ENCODE measurements around the gene BCL7C. TPM values are rescaled to one million over a fixed set of nuclear protein-coding genes. Genes with fewer than 3 reads are reported as not detected.
A peak's percentile ranks its signal among the peaks of the same experiment; 100 is the strongest.

The BCL7C gene
- total and polyA plus RNA-seq, 2 of the 8 experiments (the other 6 are each of a cell fraction or from before 2014, with no cell fraction given) = 8.6 to 17.2 TPM

DNA sequence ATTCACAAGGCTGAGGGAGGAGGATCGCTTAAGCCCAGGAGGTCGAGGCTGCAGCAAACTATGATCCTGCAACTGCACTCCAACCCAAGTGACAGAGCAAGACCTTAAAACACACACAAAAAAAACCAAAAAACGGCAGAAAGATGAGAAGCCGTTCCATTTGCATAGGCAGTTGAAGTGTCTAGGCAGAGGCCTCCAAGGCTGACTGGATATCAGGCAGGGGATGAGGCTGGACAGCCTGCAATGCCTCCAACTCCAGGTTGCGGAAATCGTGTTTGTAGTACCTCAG lies 27.5 kb upstream of the BCL7C start:
- H2AK5ac ChIP-seq (ENCODE audit: low read depth, low read length) = no peak overlapping the region
- H3K9me3 ChIP-seq (ENCODE audit: insufficient read depth in 2 of 2, low read depth in 1 of 2, low read length in 1 of 2) = no peaks in the 10 kb centered on the region
- no peak overlapping the region for H3K23ac ChIP-seq (ENCODE audit: insufficient read length)
- H3K4ac ChIP-seq (replicated peaks; ENCODE audit: insufficient read length, low read depth, low read length) = no peak overlapping the region
- no peaks in the 10 kb centered on the region for H3K27me3 ChIP-seq (replicated peaks in 1 of 4; ENCODE audit: control insufficient read depth in 3 of 4, extremely low read depth in 1 of 4, insufficient read depth in 3 of 4, low read length in 3 of 4)
- no peak overlapping the region for H3K14ac ChIP-seq (ENCODE audit: insufficient read length)
- no peak overlapping the region for H4K5ac ChIP-seq (ENCODE audit: insufficient read length, low read depth, low read length)
- FAIRE-seq (no peak), DNase-seq (ENCODE audit: low read depth in 1 of 2, low spot score in 2 of 2) (no peak)
- H3K23me2 ChIP-seq (ENCODE audit: low read depth, low read length) = peaks cover 8% of the 10 kb centered on the region; the same call in 1 of the 2 replicates
- peaks cover 4% of the 10 kb centered on the region for H3K79me1 ChIP-seq (ENCODE audit: low read depth, low read length)
- H3K18ac ChIP-seq (ENCODE audit: extremely low read depth, low read length) = no peak overlapping the region
- H2AFZ ChIP-seq (ENCODE audit: low read length) = no peak overlapping the region
- no peak overlapping the region for H3K27ac ChIP-seq (ENCODE audit: low read depth, low read length)
- peak overlapping the region in 1 of 4 experiments; percentile 88; a peak in 2 of 8 replicates for H3K4me3 ChIP-seq (ENCODE audit: extremely low read depth in 1 of 4, insufficient read depth in 2 of 4, low read depth in 3 of 4, low read length in 4 of 4)
- H2BK120ac ChIP-seq (replicated peaks; ENCODE audit: low read depth, low read length) = no peak overlapping the region
- H3K9ac ChIP-seq (replicated peaks in 1 of 4; ENCODE audit: extremely low read depth in 1 of 4, low read depth in 3 of 4, low read length in 3 of 4) = no peak overlapping the region
- H3K36me3 ChIP-seq (ENCODE audit: control insufficient read depth in 2 of 4, insufficient read depth in 4 of 4, low read length in 3 of 4) = peaks cover 0 to 2% (median 0%) of the 10 kb centered on the region in 4 experiments; a peak in 1 of 8 replicates
- 33% methylated on average over 6 of the region's 6 CpGs; no CpG with 5 or more reads in 1 of the 2 experiments for WGBS, 2 experiments (ENCODE audit: extremely low coverage in 1 of 2, insufficient coverage in 1 of 2, insufficient read length in 1 of 2, insufficient replicate concordance in 2 of 2, low coverage in 1 of 2, low lambda C conversion rate in 2 of 2, missing lambda C conversion rate in 1 of 2)
- no peak overlapping the region for H2BK20ac ChIP-seq (ENCODE audit: low read length)
- peak overlapping the region; percentile 55 to 91; a peak in 2 of 4 replicates for H3K4me2 ChIP-seq (ENCODE audit: insufficient read depth in 1 of 2, low read depth in 2 of 2, low read length in 2 of 2)
- peaks cover 0 to 10% of the 10 kb centered on the region in 2 experiments; a peak in 2 of 4 replicates for H3K79me2 ChIP-seq (ENCODE audit: control insufficient read depth in 1 of 2, insufficient read depth in 2 of 2, low read length in 2 of 2)
- ChIA-PET CTCF (ENCODE audit: partially characterized antibody) (interaction anchor here (0.6 to 8.0 kb wide), 6 partner anchors 20 to 984 kb away, joined by 3 to 63 read pairs (median 5); no protein-coding TSS in a partner anchor), POLR2A (ENCODE audit: partially characterized antibody) (no interaction called here)
- H3K4me1 ChIP-seq (replicated peaks in 1 of 4; ENCODE audit: control insufficient read depth in 3 of 4, insufficient read depth in 4 of 4, low read length in 3 of 4) = peaks cover 0 to 5% (median under 1%) of the 10 kb centered on the region in 4 experiments; a peak in 3 of 7 replicates
- no peak overlapping the region for H2BK5ac ChIP-seq (ENCODE audit: low read depth, low read length)
- no peak overlapping the region for H3K56ac ChIP-seq (replicated peaks; ENCODE audit: insufficient read length, low read depth, low read length)
- H4K20me1 ChIP-seq (replicated peaks in 1 of 2; ENCODE audit: control insufficient read depth in 1 of 2, insufficient read depth in 2 of 2, low read length in 2 of 2) = peaks cover 2 to 3% of the 10 kb centered on the region in 2 experiments
- H4K91ac ChIP-seq (replicated peaks; ENCODE audit: insufficient read length, low read length) = no peak overlapping the region
- no peak overlapping the region for H2BK12ac ChIP-seq (ENCODE audit: low read depth, low read length)
- H2BK15ac ChIP-seq (ENCODE audit: low read length) = no peak overlapping the region
- no peak for TF ChIP-seq BRCA1 (IDR thresholded peaks at IDR 0.05; ENCODE audit: low read depth, low read length)
- TF ChIP-seq CEBPB (IDR thresholded peaks at IDR 0.05; ENCODE audit: low read depth, low read length) = 0 out of 2 replicates have a peak, but pooled peaks have one; percentile 18
- TF ChIP-seq SIN3A (conservative IDR thresholded peaks at IDR 0.05 in 1 of 2, IDR thresholded peaks at IDR 0.05 in 1 of 2; ENCODE audit: low read depth in 1 of 2, low read length in 2 of 2) = 0 out of 4 replicates have a peak, but pooled peaks of 1 of the 2 experiments have one; percentile 70
- H4K8ac ChIP-seq (ENCODE audit: extremely low read depth, insufficient read depth, low read length) = no peak overlapping the region
